HAP-1 (cell line): Measurements from ENCODE around the gene RAPGEF1.

ENCODE experiments used
- DNase-seq, 2 experiments: peaks; one replicate each; pipeline ENCODE4 v3.0.0-alpha.2; 2016 to 2020; ENCODE audit warnings: low spot score in 2 of 2
- H3K27me3 ChIP-seq: fragments of 250-450 bp; sonication (Bioruptor Pico); 2 replicates; pipeline ENCODE4 v1.5.1; 2020; ENCODE audit warnings: low read depth, mild to moderate bottlenecking, moderate library complexity
- H3K36me3 ChIP-seq: fragments of 250-450 bp; sonication (Bioruptor Pico); replicated peaks from 2 replicates; pipeline ENCODE4 v1.5.1; 2020; ENCODE audit warnings: mild to moderate bottlenecking
- H3K4me1 ChIP-seq: fragments of 250-450 bp; sonication (Bioruptor Pico); 2 replicates; pipeline ENCODE4 v1.5.1; 2020; ENCODE audit warnings: mild to moderate bottlenecking
- H3K4me3 ChIP-seq: fragments of 250-450 bp; sonication (Bioruptor Pico); 2 replicates; pipeline ENCODE4 v1.5.1; 2020; ENCODE audit warnings: mild to moderate bottlenecking, moderate library complexity
- H3K9me3 ChIP-seq: fragments of 250-450 bp; sonication (Bioruptor Pico); 2 replicates; pipeline ENCODE4 v1.5.1; 2020; ENCODE audit warnings: mild to moderate bottlenecking, moderate library complexity
- in situ Hi-C: fragments of 300-500 bp; cut with MboI; formaldehyde crosslinking; loops from 3 replicates; pipeline ENCODE4 v1.14.3; 2020; ENCODE audit warnings: low sequenced_read_pairs, inconsistent platforms, mixed read lengths

The RAPGEF1 gene

GRCh38 chr9:131635285-131635684 is 104.6 kb downstream of the RAPGEF1 start:
- in situ Hi-C loops: no loop called here
- Histone ChIP-seq H3K4me3 (no peak overlapping the region), H3K4me1 (peaks cover 13% of the 10 kb centered on the region), H3K9me3 (no peaks in the 10 kb centered on the region), H3K27me3 (no peaks in the 10 kb centered on the region), H3K36me3 (peaks cover 10% of the 10 kb centered on the region)
- DNase-seq: peak; percentile 68 to 82

GRCh38 chr9:131633491-131634031 is 106.3 kb downstream of the RAPGEF1 start:
- no peaks in the 10 kb centered on the region for H3K9me3 ChIP-seq
- H3K36me3 ChIP-seq: peaks cover 15% of the 10 kb centered on the region
- H3K4me1 ChIP-seq: peaks cover 13% of the 10 kb centered on the region
- in situ Hi-C loops: no loop called here
- no peak for DNase-seq
- no peaks in the 10 kb centered on the region for H3K27me3 ChIP-seq
- no peak overlapping the region for H3K4me3 ChIP-seq

- Histone ChIP-seq H3K4me1 (peaks cover 13% of the 10 kb centered on the region), H3K9me3 (no peaks in the 10 kb centered on the region), H3K27me3 (no peaks in the 10 kb centered on the region), H3K36me3 (peaks cover 9% of the 10 kb centered on the region; the same call in 1 of the 2 replicates), H3K4me3 (no peak overlapping the region)
- DNase-seq: no peak
- in situ Hi-C loops: no loop called here
Measured at GRCh38 chr9:131631306-131631705, 108.6 kb downstream of the RAPGEF1 start.

- H3K27me3 ChIP-seq: no peaks in the 10 kb centered on the region
- H3K4me3 ChIP-seq: no peak overlapping the region
- no peaks in the 10 kb centered on the region for H3K9me3 ChIP-seq
- no peak for DNase-seq
- H3K4me1 ChIP-seq: peaks cover 7% of the 10 kb centered on the region
- in situ Hi-C loops: no loop called here
- H3K36me3 ChIP-seq: peaks cover 11% of the 10 kb centered on the region
Measured at GRCh38 chr9:131630205-131630831, 109.6 kb downstream of the RAPGEF1 start.

GRCh38 chr9:131629825-131630204 is 110.1 kb downstream of the RAPGEF1 start:
- Histone ChIP-seq H3K27me3 (no peaks in the 10 kb centered on the region), H3K36me3 (peaks cover 16% of the 10 kb centered on the region), H3K4me3 (no peak overlapping the region), H3K4me1 (peaks cover 2% of the 10 kb centered on the region), H3K9me3 (no peaks in the 10 kb centered on the region)
- no peak for DNase-seq
- in situ Hi-C loops: no loop called here

- Histone ChIP-seq H3K27me3 (no peaks in the 10 kb centered on the region), H3K9me3 (no peaks in the 10 kb centered on the region), H3K4me3 (no peak overlapping the region), H3K36me3 (peaks cover 20% of the 10 kb centered on the region), H3K4me1 (no peaks in the 10 kb centered on the region)
- no peak for DNase-seq
- in situ Hi-C loops: no loop called here
Measured at GRCh38 chr9:131629226-131629500, 110.7 kb downstream of the RAPGEF1 start.

- Histone ChIP-seq H3K36me3 (peaks cover 19% of the 10 kb centered on the region), H3K9me3 (no peaks in the 10 kb centered on the region), H3K4me3 (no peak overlapping the region), H3K27me3 (no peaks in the 10 kb centered on the region), H3K4me1 (no peaks in the 10 kb centered on the region)
- in situ Hi-C loops: no loop called here
- DNase-seq: no peak
Measured at GRCh38 chr9:131628459-131629225, 111.2 kb downstream of the RAPGEF1 start.

- in situ Hi-C loops: no loop called here
- Histone ChIP-seq H3K27me3 (no peaks in the 10 kb centered on the region), H3K36me3 (peaks cover 17% of the 10 kb centered on the region), H3K9me3 (no peaks in the 10 kb centered on the region), H3K4me1 (no peaks in the 10 kb centered on the region), H3K4me3 (no peak overlapping the region)
- no peak for DNase-seq
Measured at GRCh38 chr9:131627648-131628458, 112.0 kb downstream of the RAPGEF1 start.

- Histone ChIP-seq H3K36me3 (peaks cover 17% of the 10 kb centered on the region), H3K9me3 (no peaks in the 10 kb centered on the region), H3K27me3 (no peaks in the 10 kb centered on the region), H3K4me1 (no peaks in the 10 kb centered on the region), H3K4me3 (no peak overlapping the region)
- in situ Hi-C loops: no loop called here
- DNase-seq: no peak
Measured at GRCh38 chr9:131627326-131627647, 112.6 kb downstream of the RAPGEF1 start.

- no peak for DNase-seq
Measured at GRCh38 chr9:131625790-131626670, 113.8 kb downstream of the RAPGEF1 start.

GRCh38 chr9:131625508-131625787 is 114.4 kb downstream of the RAPGEF1 start:
- in situ Hi-C loops: no loop called here
- H3K9me3 ChIP-seq: no peaks in the 10 kb centered on the region
- H3K27me3 ChIP-seq: no peaks in the 10 kb centered on the region
- peaks cover 26% of the 10 kb centered on the region for H3K36me3 ChIP-seq
- no peaks in the 10 kb centered on the region for H3K4me1 ChIP-seq
- DNase-seq: no peak
- no peak overlapping the region for H3K4me3 ChIP-seq

More at GRCh38 chr9:131625790-131626670, 113.8 kb downstream of the RAPGEF1 start:
- in situ Hi-C loops: no loop called here
- Histone ChIP-seq H3K36me3 (peaks cover 24% of the 10 kb centered on the region), H3K9me3 (no peaks in the 10 kb centered on the region), H3K27me3 (no peaks in the 10 kb centered on the region), H3K4me3 (no peak overlapping the region), H3K4me1 (no peaks in the 10 kb centered on the region)

- no peak overlapping the region for H3K4me3 ChIP-seq
- H3K27me3 ChIP-seq: no peaks in the 10 kb centered on the region
- H3K9me3 ChIP-seq: no peaks in the 10 kb centered on the region
- H3K4me1 ChIP-seq: no peaks in the 10 kb centered on the region
- in situ Hi-C loops: no loop called here
- DNase-seq: no peak
- peaks cover 26% of the 10 kb centered on the region for H3K36me3 ChIP-seq
Measured at GRCh38 chr9:131624636-131625507, 115.0 kb downstream of the RAPGEF1 start.
